Neural cell (in vitro differentiated cells): Measurements from ENCODE around the gene ZDHHC5. TPM values are rescaled to one million over a fixed set of nuclear protein-coding genes. Genes with fewer than 3 reads are reported as not detected.

Source experiments
- H2AFZ ChIP-seq: fragments of 200-600, 300-800 bp; sonication (generic), shearing (Covaris generic); 2 replicates; pipeline ENCODE4 v1.6.0; 2014; ENCODE audit warnings: low read depth, mild to moderate bottlenecking, antibody characterized with exemption, low read length, moderate library complexity
- H3F3A ChIP-seq: fragments of 200-600 bp; shearing (Covaris generic); 2 replicates; pipeline ENCODE4 v1.6.1; 2016; ENCODE audit warnings: mild to moderate bottlenecking, moderate library complexity, mixed read lengths, antibody characterized with exemption, low read length; ENCODE audit not compliant: insufficient read depth, poor library complexity, severe bottlenecking
- H3K27ac ChIP-seq: fragments of 200-600, 300-800 bp; sonication (generic), shearing (Covaris generic); 2 replicates; pipeline ENCODE4 v1.5.1; 2014; ENCODE audit warnings: mild to moderate bottlenecking, low read length, moderate library complexity
- H3K27me3 ChIP-seq: fragments of 300-800, 200-600 bp; sonication (generic), shearing (Covaris generic); 2 replicates; pipeline ENCODE4 v1.6.0; 2014; ENCODE audit warnings: mild to moderate bottlenecking, low read depth, low read length, moderate library complexity; ENCODE audit not compliant: insufficient read depth
- H3K36me3 ChIP-seq: fragments of 300-800, 200-600 bp; sonication (generic), shearing (Covaris generic); 2 replicates; pipeline ENCODE4 v1.5.1; 2014; ENCODE audit warnings: mild to moderate bottlenecking, antibody characterized with exemption, low read length, moderate library complexity; ENCODE audit not compliant: insufficient read depth
- H3K4me2 ChIP-seq: fragments of 300-800, 200-600 bp; sonication (generic), shearing (Covaris generic); 2 replicates; pipeline ENCODE4 v1.6.0; 2014; ENCODE audit warnings: mild to moderate bottlenecking, low read length
- H3K4me3 ChIP-seq: fragments of 300-800, 200-600 bp; sonication (generic), shearing (Covaris generic); 2 replicates; pipeline ENCODE4 v1.5.1; 2014; ENCODE audit warnings: mild to moderate bottlenecking, low read length, moderate library complexity
- H3K79me2 ChIP-seq: fragments of 200-600 bp; shearing (Covaris generic); replicated peaks from 2 replicates; pipeline ENCODE4 v1.6.0; 2014; ENCODE audit warnings: mild to moderate bottlenecking, low read length, moderate library complexity; ENCODE audit not compliant: insufficient read depth
- H3K9ac ChIP-seq: fragments of 300-800, 200-600 bp; sonication (generic), shearing (Covaris generic); 2 replicates; pipeline ENCODE4 v1.6.1; 2016; ENCODE audit warnings: mild to moderate bottlenecking, low read length, mixed read lengths
- H3K9me2 ChIP-seq: fragments of 200-600 bp; shearing (Covaris generic); 2 replicates; pipeline ENCODE4 v1.6.1; 2016; ENCODE audit warnings: mild to moderate bottlenecking, low read length, mixed read lengths; ENCODE audit not compliant: insufficient read depth
- H3K9me3 ChIP-seq: fragments of 200-600, 300-800 bp; sonication (generic), shearing (Covaris generic); 2 replicates; pipeline ENCODE4 v1.6.1; 2016; ENCODE audit warnings: mild to moderate bottlenecking, mixed run types, low read length, moderate library complexity, mixed read lengths
- H4K20me1 ChIP-seq: fragments of 200-600 bp; shearing (Covaris generic); 2 replicates; pipeline ENCODE4 v1.6.1; 2016; ENCODE audit warnings: mild to moderate bottlenecking, mixed run types; ENCODE audit not compliant: insufficient read depth
- EP300 ChIP-seq: fragments of 450-650 bp; conservative IDR thresholded peaks from 2 replicates; pipeline ENCODE4 v1.6.1; 2014; ENCODE audit warnings: antibody characterized with exemption, mild to moderate bottlenecking, moderate library complexity; ENCODE audit not compliant: poor library complexity, severe bottlenecking
- EZH2 ChIP-seq: fragments of 200-600, 300-800 bp; shearing (Covaris generic), sonication (generic); IDR thresholded peaks from 2 replicates; pipeline ENCODE4 v1.6.1; 2014; ENCODE audit warnings: antibody characterized with exemption, low read length, borderline replicate concordance, mild to moderate bottlenecking; ENCODE audit not compliant: insufficient read depth, poor library complexity, severe bottlenecking
- MXI1 ChIP-seq: fragments of 450-650 bp; conservative IDR thresholded peaks from 2 replicates; pipeline ENCODE4 v1.6.1; 2014; ENCODE audit warnings: antibody characterized with exemption, mild to moderate bottlenecking; ENCODE audit not compliant: poor library complexity, severe bottlenecking
- POLR2AphosphoS5 ChIP-seq: IDR thresholded peaks from 2 replicates; pipeline ENCODE4 v1.6.1; 2012
- RAD21 ChIP-seq: fragments of 450-650 bp; conservative IDR thresholded peaks from 2 replicates; pipeline ENCODE4 v1.6.1; 2014; ENCODE audit warnings: antibody characterized with exemption, mild to moderate bottlenecking, moderate library complexity
- SMC3 ChIP-seq: fragments of 450-650 bp; conservative IDR thresholded peaks from 2 replicates; pipeline ENCODE4 v1.6.1; 2014; ENCODE audit warnings: antibody characterized with exemption, mild to moderate bottlenecking, moderate library complexity; ENCODE audit not compliant: poor library complexity
- TAF1 ChIP-seq: IDR thresholded peaks from 2 replicates; pipeline ENCODE4 v1.6.1; 2012; ENCODE audit warnings: low read depth
- polyA plus RNA-seq: library from polyadenylated mRNA; depleted of rRNA; stranded (reverse); fragments of >200 nt; gene quantifications from 2 replicates; pipeline ENCODE4 v1.2.3, GENCODE V29; 2014
- TF ChIP-seq, protein P1 (sequence below): IDR thresholded peaks from 2 replicates; pipeline ENCODE4 v1.6.1; 2012; ENCODE audit warnings: borderline replicate concordance
- TF ChIP-seq, protein P2 (sequence below): fragments of 450-650 bp; IDR thresholded peaks from 2 replicates; pipeline ENCODE4 v1.5.1; 2014; ENCODE audit warnings: antibody characterized with exemption, mild to moderate bottlenecking, moderate library complexity; ENCODE audit not compliant: poor library complexity, severe bottlenecking

The ZDHHC5 gene
- polyA plus RNA-seq, 1 donor from 2014 or later, result 15.8 TPM

GRCh38 chr11:57653163-57653562, 14.8 kb upstream of the ZDHHC5 start:
- Histone ChIP-seq H2AFZ (no peak overlapping the region), H3K4me2 (no peak overlapping the region), H3K79me2 (peaks cover 15% of the 10 kb centered on the region), H3F3A (no peaks in the 10 kb centered on the region), H3K27ac (no peak overlapping the region), H3K36me3 (no peaks in the 10 kb centered on the region), H3K27me3 (no peaks in the 10 kb centered on the region), H3K9me3 (no peaks in the 10 kb centered on the region), H3K9ac (no peak overlapping the region), H3K9me2 (no peaks in the 10 kb centered on the region), H3K4me3 (no peak overlapping the region), H4K20me1 (no peaks in the 10 kb centered on the region)
- TF ChIP-seq EZH2, result no peak
- TF ChIP-seq EP300, result no peak
- no peak for TF ChIP-seq POLR2AphosphoS5
- TF ChIP-seq SMC3, result no peak
- no peak for TF ChIP-seq RAD21

DNA sequence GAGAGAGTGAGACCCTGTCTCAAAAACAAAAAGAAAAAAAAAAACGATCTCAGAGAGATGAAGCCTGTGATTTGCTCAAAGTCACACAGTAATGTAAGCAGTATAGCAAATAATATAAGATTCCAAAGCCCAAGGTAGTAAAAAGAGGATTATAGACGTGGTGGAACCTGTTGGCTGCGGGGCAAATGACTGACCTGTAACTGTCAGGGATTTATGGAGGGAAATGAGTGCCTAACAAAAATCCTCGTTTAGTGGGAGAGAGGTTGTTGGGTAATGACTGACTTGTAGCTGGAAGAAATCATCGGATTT, 11.1 kb upstream of the ZDHHC5 start:
- peak overlapping the region; percentile 87 for H3K27ac ChIP-seq

DNA sequence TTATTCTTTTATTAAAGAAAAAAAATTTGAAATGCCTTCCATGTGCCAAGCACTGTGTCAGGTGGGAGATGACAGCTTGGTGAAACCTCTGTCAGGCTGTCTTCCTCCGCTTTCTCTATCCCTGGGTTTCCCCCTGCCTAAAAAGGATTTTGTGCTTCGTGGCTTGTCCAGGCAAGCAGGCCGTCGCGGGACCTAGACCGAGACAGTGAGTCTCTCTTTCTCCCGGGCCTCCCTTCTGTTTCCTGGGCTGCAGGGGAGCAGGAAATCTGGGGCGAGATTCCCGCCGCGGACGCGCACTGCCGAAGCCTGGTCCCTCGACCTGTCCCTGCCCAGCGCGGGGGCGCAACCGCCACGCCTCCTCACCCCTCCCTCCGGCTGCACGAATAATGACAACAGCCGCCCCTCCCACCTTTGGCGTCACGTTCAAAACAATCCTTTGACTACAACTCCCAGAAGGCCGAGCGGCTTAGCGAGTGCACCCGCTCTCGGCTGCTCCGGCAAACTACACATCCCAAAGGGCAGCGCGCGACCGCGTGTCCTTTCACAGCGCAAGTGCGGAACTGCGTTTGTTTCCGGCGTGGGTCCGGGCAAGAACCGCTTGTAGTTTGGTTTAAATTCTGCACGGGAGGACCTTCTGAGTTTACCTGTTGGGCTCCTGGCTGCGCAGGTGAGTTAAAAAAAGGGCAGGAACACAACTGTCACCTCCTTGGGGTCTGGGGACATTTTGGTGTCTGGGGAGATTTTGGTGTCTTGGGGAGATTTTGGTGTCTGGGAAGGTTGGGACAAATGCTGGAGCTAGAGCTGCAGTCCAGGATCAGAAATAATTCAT, 10.5 kb upstream of the ZDHHC5 start, which contains the start of gene CLP1:
TSS of gene CLP1 (plus strand) at position 569 of the 829 bp plus-strand sequence. CDS start 1,715 bp downstream, outside the sequence.
- H3K9ac ChIP-seq, result peak within 1 kb of the TSS; percentile 81
- no peaks in the 10 kb centered on the region for H3K27me3 ChIP-seq
- H3K36me3 ChIP-seq, result no peaks in the 10 kb centered on the region
- peak within 1 kb of the TSS; percentile 96 for H3K4me2 ChIP-seq
- H3F3A ChIP-seq, result no peaks in the 10 kb centered on the region
- H3K79me2 ChIP-seq, result peaks cover 13% of the 10 kb centered on the region
- TF ChIP-seq RAD21 (peak; percentile 46), EP300 (peak; percentile 75), TAF1 (peak; percentile 88), SMC3 (peak; percentile 55), POLR2AphosphoS5 (peak; percentile 97), EZH2 (no peak), MXI1 (peak; percentile 98)
- TF ChIP-seq, protein P1, sequence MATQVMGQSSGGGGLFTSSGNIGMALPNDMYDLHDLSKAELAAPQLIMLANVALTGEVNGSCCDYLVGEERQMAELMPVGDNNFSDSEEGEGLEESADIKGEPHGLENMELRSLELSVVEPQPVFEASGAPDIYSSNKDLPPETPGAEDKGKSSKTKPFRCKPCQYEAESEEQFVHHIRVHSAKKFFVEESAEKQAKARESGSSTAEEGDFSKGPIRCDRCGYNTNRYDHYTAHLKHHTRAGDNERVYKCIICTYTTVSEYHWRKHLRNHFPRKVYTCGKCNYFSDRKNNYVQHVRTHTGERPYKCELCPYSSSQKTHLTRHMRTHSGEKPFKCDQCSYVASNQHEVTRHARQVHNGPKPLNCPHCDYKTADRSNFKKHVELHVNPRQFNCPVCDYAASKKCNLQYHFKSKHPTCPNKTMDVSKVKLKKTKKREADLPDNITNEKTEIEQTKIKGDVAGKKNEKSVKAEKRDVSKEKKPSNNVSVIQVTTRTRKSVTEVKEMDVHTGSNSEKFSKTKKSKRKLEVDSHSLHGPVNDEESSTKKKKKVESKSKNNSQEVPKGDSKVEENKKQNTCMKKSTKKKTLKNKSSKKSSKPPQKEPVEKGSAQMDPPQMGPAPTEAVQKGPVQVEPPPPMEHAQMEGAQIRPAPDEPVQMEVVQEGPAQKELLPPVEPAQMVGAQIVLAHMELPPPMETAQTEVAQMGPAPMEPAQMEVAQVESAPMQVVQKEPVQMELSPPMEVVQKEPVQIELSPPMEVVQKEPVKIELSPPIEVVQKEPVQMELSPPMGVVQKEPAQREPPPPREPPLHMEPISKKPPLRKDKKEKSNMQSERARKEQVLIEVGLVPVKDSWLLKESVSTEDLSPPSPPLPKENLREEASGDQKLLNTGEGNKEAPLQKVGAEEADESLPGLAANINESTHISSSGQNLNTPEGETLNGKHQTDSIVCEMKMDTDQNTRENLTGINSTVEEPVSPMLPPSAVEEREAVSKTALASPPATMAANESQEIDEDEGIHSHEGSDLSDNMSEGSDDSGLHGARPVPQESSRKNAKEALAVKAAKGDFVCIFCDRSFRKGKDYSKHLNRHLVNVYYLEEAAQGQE, result peak; percentile 82
- TF ChIP-seq, protein P2, sequence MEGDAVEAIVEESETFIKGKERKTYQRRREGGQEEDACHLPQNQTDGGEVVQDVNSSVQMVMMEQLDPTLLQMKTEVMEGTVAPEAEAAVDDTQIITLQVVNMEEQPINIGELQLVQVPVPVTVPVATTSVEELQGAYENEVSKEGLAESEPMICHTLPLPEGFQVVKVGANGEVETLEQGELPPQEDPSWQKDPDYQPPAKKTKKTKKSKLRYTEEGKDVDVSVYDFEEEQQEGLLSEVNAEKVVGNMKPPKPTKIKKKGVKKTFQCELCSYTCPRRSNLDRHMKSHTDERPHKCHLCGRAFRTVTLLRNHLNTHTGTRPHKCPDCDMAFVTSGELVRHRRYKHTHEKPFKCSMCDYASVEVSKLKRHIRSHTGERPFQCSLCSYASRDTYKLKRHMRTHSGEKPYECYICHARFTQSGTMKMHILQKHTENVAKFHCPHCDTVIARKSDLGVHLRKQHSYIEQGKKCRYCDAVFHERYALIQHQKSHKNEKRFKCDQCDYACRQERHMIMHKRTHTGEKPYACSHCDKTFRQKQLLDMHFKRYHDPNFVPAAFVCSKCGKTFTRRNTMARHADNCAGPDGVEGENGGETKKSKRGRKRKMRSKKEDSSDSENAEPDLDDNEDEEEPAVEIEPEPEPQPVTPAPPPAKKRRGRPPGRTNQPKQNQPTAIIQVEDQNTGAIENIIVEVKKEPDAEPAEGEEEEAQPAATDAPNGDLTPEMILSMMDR, result peak; percentile 43
- H3K9me2 ChIP-seq, result no peaks in the 10 kb centered on the region
- H3K27ac ChIP-seq, result peak within 1 kb of the TSS; percentile 87
- no peaks in the 10 kb centered on the region for H4K20me1 ChIP-seq
- no peaks in the 10 kb centered on the region for H3K9me3 ChIP-seq
- peak within 1 kb of the TSS; percentile 92 for H2AFZ ChIP-seq
- H3K4me3 ChIP-seq, result peak within 1 kb of the TSS; percentile 82

More for the DNA sequence above, 11.1 kb upstream of the ZDHHC5 start:
- Histone ChIP-seq H3K79me2 (peaks cover 13% of the 10 kb centered on the region), H3K27me3 (no peaks in the 10 kb centered on the region), H3K4me2 (peak overlapping the region; percentile 73), H3K9me2 (no peaks in the 10 kb centered on the region), H3K4me3 (peak overlapping the region; percentile 82), H3K9me3 (no peaks in the 10 kb centered on the region), H2AFZ (peak overlapping the region; percentile 22), H4K20me1 (no peaks in the 10 kb centered on the region), H3K36me3 (no peaks in the 10 kb centered on the region), H3K9ac (peak overlapping the region; percentile 81), H3F3A (no peaks in the 10 kb centered on the region)
- no peak for TF ChIP-seq EZH2
